Ovary (tissue), 3 donors: ENCODE results near the gene FGD5.

Experiments
- EP300 ChIP-seq: sonication (generic); formaldehyde crosslinking; IDR thresholded peaks from one replicate; pipeline ENCODE4 v1.6.1; 2017; ENCODE audit warnings: antibody characterized with exemption
- POLR2A ChIP-seq: fragments of 450-650 bp; IDR thresholded peaks from one replicate; pipeline ENCODE4 v1.6.1; 2017; ENCODE audit warnings: antibody characterized with exemption, mild to moderate bottlenecking, moderate library complexity
- TF ChIP-seq, protein P1 (sequence below), 3 donors: fragments of 450-650 bp in 2 of 3; fragments of 200-600 bp in 1 of 3; IDR thresholded peaks; one replicate each; pipeline versions ENCODE4 v1.5.1 to v1.8.0; 2016 to 2022; ENCODE audit warnings: antibody characterized with exemption in 3 of 3, mild to moderate bottlenecking in 1 of 3
- donor health status: DM: no; HTN: no; CAD: no.

DNA sequence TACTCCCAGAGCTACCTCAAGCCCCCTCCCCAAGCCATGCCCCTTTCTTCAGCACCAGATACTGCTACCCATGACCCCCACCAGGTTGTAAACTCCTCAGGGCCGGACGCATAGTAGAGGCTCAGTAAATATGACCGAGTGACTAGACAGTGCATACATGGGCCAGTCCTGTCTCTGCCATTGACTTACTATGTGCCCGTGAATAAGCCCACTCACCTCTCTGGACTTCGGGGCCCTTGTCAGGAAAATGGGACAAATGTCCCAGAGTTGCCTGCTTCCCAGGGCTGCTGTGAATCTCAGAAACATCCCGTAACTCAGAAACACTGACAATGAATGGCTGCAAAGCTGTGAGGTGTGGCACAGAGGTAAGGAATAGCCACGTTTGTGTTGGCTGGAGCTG lies 48.2 kb upstream of the FGD5 start:
- TF ChIP-seq, protein P1, sequence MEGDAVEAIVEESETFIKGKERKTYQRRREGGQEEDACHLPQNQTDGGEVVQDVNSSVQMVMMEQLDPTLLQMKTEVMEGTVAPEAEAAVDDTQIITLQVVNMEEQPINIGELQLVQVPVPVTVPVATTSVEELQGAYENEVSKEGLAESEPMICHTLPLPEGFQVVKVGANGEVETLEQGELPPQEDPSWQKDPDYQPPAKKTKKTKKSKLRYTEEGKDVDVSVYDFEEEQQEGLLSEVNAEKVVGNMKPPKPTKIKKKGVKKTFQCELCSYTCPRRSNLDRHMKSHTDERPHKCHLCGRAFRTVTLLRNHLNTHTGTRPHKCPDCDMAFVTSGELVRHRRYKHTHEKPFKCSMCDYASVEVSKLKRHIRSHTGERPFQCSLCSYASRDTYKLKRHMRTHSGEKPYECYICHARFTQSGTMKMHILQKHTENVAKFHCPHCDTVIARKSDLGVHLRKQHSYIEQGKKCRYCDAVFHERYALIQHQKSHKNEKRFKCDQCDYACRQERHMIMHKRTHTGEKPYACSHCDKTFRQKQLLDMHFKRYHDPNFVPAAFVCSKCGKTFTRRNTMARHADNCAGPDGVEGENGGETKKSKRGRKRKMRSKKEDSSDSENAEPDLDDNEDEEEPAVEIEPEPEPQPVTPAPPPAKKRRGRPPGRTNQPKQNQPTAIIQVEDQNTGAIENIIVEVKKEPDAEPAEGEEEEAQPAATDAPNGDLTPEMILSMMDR (IDR thresholded peaks at IDR 0.05) = no peak
- no peak for TF ChIP-seq POLR2A
- TF ChIP-seq EP300 = no peak
